HepG2 (cell line): ENCODE data around the gene BLOC1S2. TPM values are rescaled to one million over a fixed set of nuclear protein-coding genes. Genes with fewer than 3 reads are reported as not detected.

Source experiments
- FOXC1 ChIP-seq: sonication (generic); formaldehyde crosslinking; IDR thresholded peaks from 2 replicates; pipeline ENCODE4 v1.8.0; 2022; ENCODE audit warnings: mild to moderate bottlenecking, missing genetic modification reagents, borderline replicate concordance
- HMG20B ChIP-seq: conservative IDR thresholded peaks from 2 replicates; pipeline ENCODE4 v1.6.1; 2016; ENCODE audit warnings: missing genetic modification reagents, missing compliant biosample characterization
- KLF16 ChIP-seq, 2 experiments: sonication (generic) in 1 of 2; formaldehyde crosslinking in 1 of 2; IDR thresholded peaks; 2 replicates each; pipeline versions ENCODE4 v1.6.1 to v1.8.0; 2016 to 2023; ENCODE audit warnings: missing genetic modification reagents in 2 of 2, missing compliant biosample characterization in 1 of 2
- LCORL ChIP-seq, 2 experiments: fragments of 450-650 bp in 1 of 2; sonication (generic) in 1 of 2; formaldehyde crosslinking in 1 of 2; IDR thresholded peaks; 2 replicates each; pipeline versions ENCODE4 v1.5.0 to v1.6.1; 2017 to 2020; ENCODE audit warnings: antibody characterized with exemption in 1 of 2, missing genetic modification reagents in 1 of 2
- NFAT5 ChIP-seq: sonication (generic); formaldehyde crosslinking; IDR thresholded peaks from 2 replicates; pipeline ENCODE4 v1.4.0; 2020; ENCODE audit warnings: missing genetic modification reagents
- NFATC3 ChIP-seq: sonication (generic); formaldehyde crosslinking; IDR thresholded peaks from 2 replicates; pipeline ENCODE4 v1.5.1; 2020; ENCODE audit warnings: mild to moderate bottlenecking, missing genetic modification reagents
- TOPORS ChIP-seq: sonication (generic); formaldehyde crosslinking; IDR thresholded peaks from 2 replicates; pipeline ENCODE4 v1.8.0; 2023; ENCODE audit warnings: mild to moderate bottlenecking, missing genetic modification reagents
- TSC22D2 ChIP-seq: sonication (generic); formaldehyde crosslinking; IDR thresholded peaks from 2 replicates; pipeline ENCODE4 v1.5.1; 2020; ENCODE audit warnings: missing genetic modification reagents, mild to moderate bottlenecking, borderline replicate concordance
- ZFP1 ChIP-seq: IDR thresholded peaks from 2 replicates; pipeline ENCODE4 v1.6.1; 2016
- ZNF550 ChIP-seq: sonication (generic); formaldehyde crosslinking; IDR thresholded peaks from 2 replicates; pipeline ENCODE4 v1.4.0; 2020; ENCODE audit warnings: mild to moderate bottlenecking, missing genetic modification reagents, borderline replicate concordance
- ZNF629 ChIP-seq: sonication (generic); formaldehyde crosslinking; conservative IDR thresholded peaks from 2 replicates; pipeline ENCODE4 v1.5.0; 2020; ENCODE audit warnings: missing genetic modification reagents
- ZNF7 ChIP-seq: IDR thresholded peaks from 2 replicates; pipeline ENCODE4 v1.6.1; 2016; ENCODE audit warnings: missing biosample characterization, missing genetic modification reagents
- polyA plus RNA-seq, 8 experiments: library from polyadenylated mRNA; depleted of rRNA in 3 of 8; stranded (reverse) in 7 of 8; unstranded in 1 of 8; fragments of >200 nt; fragmentation: Illumina TruSeq in 4 of 8; extraction: Trizol in 4 of 8; gene quantifications; 2 replicates each; pipeline versions ENCODE4 v1.2.1 to v1.2.3, GENCODE V29; 2011 to 2016; ENCODE audit warnings: low read depth in 4 of 8, missing spikeins in 1 of 8, mixed read lengths in 1 of 8; ENCODE audit not compliant: insufficient read depth in 1 of 8
- total RNA-seq, 5 experiments: library from RNA; depleted of rRNA; stranded (reverse); fragments of >200 nt; fragmentation: Illumina TruSeq; extraction: Trizol; gene quantifications; 2 replicates each; pipeline ENCODE4 v1.2.3, GENCODE V29; 2016; ENCODE audit warnings: low read depth in 1 of 5
- TF ChIP-seq, protein P1 (sequence below): sonication (generic); formaldehyde crosslinking; IDR thresholded peaks from 2 replicates; pipeline ENCODE4 v1.5.0; 2020; ENCODE audit warnings: mild to moderate bottlenecking, missing genetic modification reagents
- TF ChIP-seq, protein P2 (sequence below): sonication (generic); formaldehyde crosslinking; IDR thresholded peaks from 2 replicates; pipeline ENCODE4 v1.8.1; 2023; ENCODE audit warnings: missing genetic modification reagents, mild to moderate bottlenecking, borderline replicate concordance

Gene BLOC1S2
- total and polyA plus RNA-seq, 2 of the 13 experiments (the other 11 are each of a cell fraction or from before 2014, with no cell fraction given) = 22.3 to 64.4 TPM

DNA sequence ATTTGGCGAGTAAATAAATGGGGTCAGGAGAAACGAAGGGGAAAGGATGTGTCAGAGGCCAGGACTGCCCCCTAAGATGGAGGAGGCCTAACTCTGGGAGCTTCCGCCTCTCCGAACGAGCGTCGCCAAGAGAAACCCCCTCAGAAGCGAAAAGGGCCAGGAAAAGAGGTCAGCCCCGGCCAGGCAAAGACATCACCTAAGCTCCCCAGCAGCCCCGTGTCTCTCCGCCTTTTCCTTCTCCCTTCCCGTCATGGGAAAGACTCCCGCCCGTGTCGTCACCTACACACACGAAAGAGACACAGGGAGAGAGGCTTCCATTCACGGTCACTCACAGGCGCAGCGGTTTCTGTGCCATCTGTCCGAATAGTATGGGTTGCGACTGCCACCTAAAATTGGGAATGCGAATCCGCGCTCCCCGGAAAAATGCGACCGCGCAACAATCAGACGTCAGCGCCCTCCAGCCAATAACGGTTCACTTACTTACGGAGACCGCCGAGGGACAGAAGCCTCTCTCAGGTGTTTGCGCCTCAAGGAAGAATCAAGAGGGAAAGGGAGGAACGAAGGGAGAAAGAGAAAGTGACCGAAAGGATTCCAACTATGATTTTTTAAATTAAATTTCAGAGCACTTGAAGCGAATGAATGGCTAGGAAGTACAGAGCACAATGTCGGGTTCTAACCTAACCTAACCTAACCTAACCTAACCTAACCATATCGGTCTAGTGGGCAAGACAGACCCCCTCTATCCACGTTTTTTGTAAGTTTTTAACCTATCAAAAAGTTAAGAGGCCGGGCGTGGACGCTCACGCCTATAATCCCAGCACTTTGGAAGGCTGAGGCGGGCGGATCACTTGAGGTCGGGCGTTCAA is 19.0 kb downstream of the BLOC1S2 start, which contains the start of gene CWF19L1 (continued):
- TF ChIP-seq ZNF629 (CRISPR knock-in tag) (no peak), FOXC1 (no peak), NFAT5 (no peak), HMG20B (CRISPR knock-in tag) (no peak), ZFP1 (CRISPR knock-in tag) (no peak), NFATC3 (peak; percentile 68; the same call in 1 of the 2 replicates), ZNF7 (CRISPR knock-in tag) (no peak), TOPORS (CRISPR knock-in tag) (no peak), LCORL (IDR thresholded peaks at IDR 0.05) (peak; percentile 57; the same call in 1 of the 2 replicates), LCORL (CRISPR knock-in tag; IDR thresholded peaks at IDR 0.05) (no peak), ZNF550 (CRISPR knock-in tag) (no peak), KLF16 (CRISPR knock-in tag; IDR thresholded peaks at IDR 0.05) (peak in 1 of 2 experiments; percentile 82; a peak in 1 of 4 replicates), TSC22D2 (CRISPR knock-in tag) (no peak)
- TF ChIP-seq, protein P1, sequence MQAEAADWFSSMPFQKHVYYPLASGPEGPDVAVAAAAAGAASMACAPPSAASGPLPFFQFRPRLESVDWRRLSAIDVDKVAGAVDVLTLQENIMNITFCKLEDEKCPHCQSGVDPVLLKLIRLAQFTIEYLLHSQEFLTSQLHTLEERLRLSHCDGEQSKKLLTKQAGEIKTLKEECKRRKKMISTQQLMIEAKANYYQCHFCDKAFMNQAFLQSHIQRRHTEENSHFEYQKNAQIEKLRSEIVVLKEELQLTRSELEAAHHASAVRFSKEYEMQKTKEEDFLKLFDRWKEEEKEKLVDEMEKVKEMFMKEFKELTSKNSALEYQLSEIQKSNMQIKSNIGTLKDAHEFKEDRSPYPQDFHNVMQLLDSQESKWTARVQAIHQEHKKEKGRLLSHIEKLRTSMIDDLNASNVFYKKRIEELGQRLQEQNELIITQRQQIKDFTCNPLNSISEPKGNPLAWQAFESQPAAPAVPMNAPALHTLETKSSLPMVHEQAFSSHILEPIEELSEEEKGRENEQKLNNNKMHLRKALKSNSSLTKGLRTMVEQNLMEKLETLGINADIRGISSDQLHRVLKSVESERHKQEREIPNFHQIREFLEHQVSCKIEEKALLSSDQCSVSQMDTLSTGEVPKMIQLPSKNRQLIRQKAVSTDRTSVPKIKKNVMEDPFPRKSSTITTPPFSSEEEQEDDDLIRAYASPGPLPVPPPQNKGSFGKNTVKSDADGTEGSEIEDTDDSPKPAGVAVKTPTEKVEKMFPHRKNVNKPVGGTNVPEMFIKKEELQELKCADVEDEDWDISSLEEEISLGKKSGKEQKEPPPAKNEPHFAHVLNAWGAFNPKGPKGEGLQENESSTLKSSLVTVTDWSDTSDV = no peak
- TF ChIP-seq, protein P2, sequence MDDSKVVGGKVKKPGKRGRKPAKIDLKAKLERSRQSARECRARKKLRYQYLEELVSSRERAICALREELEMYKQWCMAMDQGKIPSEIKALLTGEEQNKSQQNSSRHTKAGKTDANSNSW (CRISPR knock-in tag) = peak; percentile 45; the same call in 1 of the 2 replicates
